Ectodermal cell (in vitro differentiated cells): ENCODE results near the gene MACC1.

Source experiments
- H3K27ac ChIP-seq: 2 replicates; pipeline ENCODE4 v1.7.0; 2013; ENCODE audit warnings: mild to moderate bottlenecking, low read depth, low read length; ENCODE audit not compliant: insufficient read depth, poor library complexity, severe bottlenecking
- H3K27me3 ChIP-seq: 2 replicates; pipeline ENCODE4 v1.7.0; 2013; ENCODE audit warnings: mild to moderate bottlenecking, low read length; ENCODE audit not compliant: insufficient read depth, control insufficient read depth, poor library complexity, severe bottlenecking
- H3K36me3 ChIP-seq: one replicate; pipeline ENCODE4 v1.7.0; 2013; ENCODE audit warnings: low read length; ENCODE audit not compliant: control insufficient read depth, insufficient read depth
- H3K4me1 ChIP-seq: one replicate; pipeline ENCODE4 v1.7.0; 2013; ENCODE audit warnings: low read length; ENCODE audit not compliant: control insufficient read depth, insufficient read depth
- H3K4me3 ChIP-seq: 2 replicates; pipeline ENCODE4 v1.7.0; 2013; ENCODE audit warnings: low read depth, low read length, control low read depth; ENCODE audit not compliant: insufficient read depth
- H3K9me3 ChIP-seq: 2 replicates; pipeline ENCODE4 v1.7.0; 2013; ENCODE audit warnings: mild to moderate bottlenecking, low read length, moderate library complexity; ENCODE audit not compliant: control insufficient read depth
- whole genome bisulfite sequencing, 2 experiments: methylation state at CpG; one replicate each; pipeline ENCODE4 v1.1.7; 2013; ENCODE audit warnings: missing lambda C conversion rate in 2 of 2; 5-methylcytosine and 5-hydroxymethylcytosine counted together

MACC1 gene

GRCh38 chr7:20241194-20241910 is 24.2 kb upstream of the MACC1 start:
- H3K27ac ChIP-seq = no peak overlapping the region
- 96 to 98% methylated on average over 3 of the region's 3 CpGs for WGBS, 2 experiments

GRCh38 chr7:20240080-20240926 is 23.1 kb upstream of the MACC1 start:
- Histone ChIP-seq H3K4me1 (no peaks in the 10 kb centered on the region), H3K27me3 (no peaks in the 10 kb centered on the region), H3K27ac (no peak overlapping the region), H3K36me3 (no peaks in the 10 kb centered on the region), H3K4me3 (no peak overlapping the region), H3K9me3 (no peaks in the 10 kb centered on the region)
- 89 to 94% methylated on average over 8 to 9 of the region's 9 CpGs for WGBS, 2 experiments

More at GRCh38 chr7:20241194-20241910, 24.2 kb upstream of the MACC1 start:
- Histone ChIP-seq H3K36me3 (no peaks in the 10 kb centered on the region), H3K9me3 (no peaks in the 10 kb centered on the region), H3K4me1 (no peaks in the 10 kb centered on the region), H3K27me3 (no peaks in the 10 kb centered on the region), H3K4me3 (no peak overlapping the region)

- no peaks in the 10 kb centered on the region for H3K36me3 ChIP-seq
- 83 to 84% methylated on average over 6 to 7 of the region's 7 CpGs for WGBS, 2 experiments
- H3K4me3 ChIP-seq = no peak overlapping the region
- H3K27me3 ChIP-seq = no peaks in the 10 kb centered on the region
- no peaks in the 10 kb centered on the region for H3K9me3 ChIP-seq
- no peaks in the 10 kb centered on the region for H3K4me1 ChIP-seq
- no peak overlapping the region for H3K27ac ChIP-seq
Measured at GRCh38 chr7:20238754-20239324, 21.7 kb upstream of the MACC1 start.

GRCh38 chr7:20238194-20238753 is 21.1 kb upstream of the MACC1 start:
- Histone ChIP-seq H3K9me3 (no peaks in the 10 kb centered on the region), H3K27ac (no peak overlapping the region), H3K4me1 (no peaks in the 10 kb centered on the region), H3K36me3 (no peaks in the 10 kb centered on the region), H3K27me3 (no peaks in the 10 kb centered on the region), H3K4me3 (no peak overlapping the region)
- WGBS, 2 experiments = 91 to 94% methylated on average over 7 of the region's 7 CpGs

- WGBS, 2 experiments = 89 to 94% methylated on average over 2 of the region's 2 CpGs
- H3K36me3 ChIP-seq = no peaks in the 10 kb centered on the region
- no peak overlapping the region for H3K4me3 ChIP-seq
- H3K4me1 ChIP-seq = no peaks in the 10 kb centered on the region
- no peaks in the 10 kb centered on the region for H3K9me3 ChIP-seq
- no peaks in the 10 kb centered on the region for H3K27me3 ChIP-seq
- H3K27ac ChIP-seq = no peak overlapping the region
Measured at GRCh38 chr7:20237464-20238193, 20.4 kb upstream of the MACC1 start.

- no peak overlapping the region for H3K27ac ChIP-seq
- no peaks in the 10 kb centered on the region for H3K9me3 ChIP-seq
- H3K36me3 ChIP-seq = no peaks in the 10 kb centered on the region
- no peaks in the 10 kb centered on the region for H3K4me1 ChIP-seq
- H3K4me3 ChIP-seq = no peak overlapping the region
- H3K27me3 ChIP-seq = no peaks in the 10 kb centered on the region
Measured at GRCh38 chr7:20236790-20237189, 19.6 kb upstream of the MACC1 start.

GRCh38 chr7:20236043-20236442 is 18.9 kb upstream of the MACC1 start:
- H3K4me3 ChIP-seq = no peak overlapping the region
- H3K27me3 ChIP-seq = no peaks in the 10 kb centered on the region
- WGBS, 2 experiments = 85 to 93% methylated on average over 6 of the region's 6 CpGs
- H3K27ac ChIP-seq = no peak overlapping the region
- no peaks in the 10 kb centered on the region for H3K36me3 ChIP-seq
- no peaks in the 10 kb centered on the region for H3K9me3 ChIP-seq
- H3K4me1 ChIP-seq = no peaks in the 10 kb centered on the region

GRCh38 chr7:20235288-20235687 is 18.1 kb upstream of the MACC1 start:
- H3K9me3 ChIP-seq = no peaks in the 10 kb centered on the region
- H3K27ac ChIP-seq = no peak overlapping the region
- no peaks in the 10 kb centered on the region for H3K4me1 ChIP-seq
- H3K4me3 ChIP-seq = no peak overlapping the region
- 93 to 96% methylated on average over 4 of the region's 4 CpGs for WGBS, 2 experiments
- H3K36me3 ChIP-seq = no peaks in the 10 kb centered on the region
- H3K27me3 ChIP-seq = no peaks in the 10 kb centered on the region

- 92% methylated on average over 4 of the region's 4 CpGs for WGBS, 2 experiments
- Histone ChIP-seq H3K4me3 (no peak overlapping the region), H3K36me3 (no peaks in the 10 kb centered on the region), H3K9me3 (no peaks in the 10 kb centered on the region), H3K27ac (no peak overlapping the region), H3K27me3 (no peaks in the 10 kb centered on the region), H3K4me1 (no peaks in the 10 kb centered on the region)
Measured at GRCh38 chr7:20233362-20233761, 16.2 kb upstream of the MACC1 start.
